ENCODE measurements around the gene DHCR24. TPM values are rescaled to one million over a fixed set of nuclear protein-coding genes. Genes with fewer than 3 reads are reported as not detected.

The DHCR24 gene
- total and polyA plus RNA-seq, 10 donors = 7.0 to 370 (median 218) TPM

GRCh38 chr1:54859700-54860391 lies 27.1 kb downstream of the DHCR24 start:
- no peaks in the 10 kb centered on the region for H3K9me3 ChIP-seq
- H3K36me3 ChIP-seq = peaks cover 0 to 87% (median 7%) of the 10 kb centered on the region in 6 donors
- TF ChIP-seq CTCF (IDR thresholded peaks at IDR 0.05 in 8 of 11, conservative IDR thresholded peaks at IDR 0.05 in 3 of 11) = no peak
- no peak for TF ChIP-seq POLR2A (IDR thresholded peaks at IDR 0.05)
- no peak for TF ChIP-seq POLR2AphosphoS5 (IDR thresholded peaks at IDR 0.05)
- H3K27me3 ChIP-seq (replicated peaks in 1 of 7) = no peaks in the 10 kb centered on the region
- WGBS, 5 donors = 73 to 92% (median 81%) methylated on average over 5 of the region's 5 CpGs
- H3K4me1 ChIP-seq = peaks cover 0 to 22% (median 7%) of the 10 kb centered on the region in 6 donors
- DNase-seq = no peak
- no peak overlapping the region for H3K4me3 ChIP-seq
- H3K27ac ChIP-seq = peak overlapping the region in 3 of 8 donors; percentile 8 to 51 (median 28)
- intact Hi-C loops (cut with DNase I; ENCODE audit: low total_unique reads) = no loop called here

- intact Hi-C loops (cut with DNase I; ENCODE audit: low total_unique reads) = no loop called here
- Histone ChIP-seq H3K27me3 (replicated peaks in 1 of 7) (no peaks in the 10 kb centered on the region), H3K9me3 (no peaks in the 10 kb centered on the region), H3K4me3 (no peak overlapping the region), H3K27ac (no peak overlapping the region), H3K36me3 (peaks cover 0 to 93% (median 12%) of the 10 kb centered on the region in 6 donors), H3K4me1 (peaks cover 0 to 22% (median 7%) of the 10 kb centered on the region in 6 donors)
- TF ChIP-seq POLR2A (IDR thresholded peaks at IDR 0.05) (no peak), POLR2AphosphoS5 (IDR thresholded peaks at IDR 0.05) (peak; percentile 11 to 47 (median 18)), CTCF (IDR thresholded peaks at IDR 0.05 in 8 of 11, conservative IDR thresholded peaks at IDR 0.05 in 3 of 11) (no peak)
- DNase-seq = no peak
- 67 to 87% (median 81%) methylated on average over 9 of the region's 9 CpGs for WGBS, 5 donors
Observed at GRCh38 chr1:54857746-54858561, 29.0 kb downstream of the DHCR24 start.

- 91 to 94% (median 93%) methylated on average over 3 of the region's 3 CpGs for WGBS, 5 donors
- TF ChIP-seq CTCF (IDR thresholded peaks at IDR 0.05 in 8 of 11, conservative IDR thresholded peaks at IDR 0.05 in 3 of 11) (no peak), POLR2AphosphoS5 (IDR thresholded peaks at IDR 0.05) (no peak)
- no peaks in the 10 kb centered on the region for H3K27me3 ChIP-seq (replicated peaks in 1 of 7)
- H3K9me3 ChIP-seq = no peaks in the 10 kb centered on the region
- intact Hi-C loops (cut with DNase I; ENCODE audit: low total_unique reads) = no loop called here
- no peak overlapping the region for H3K4me3 ChIP-seq
- H3K4me1 ChIP-seq = peaks cover 0 to 22% (median 7%) of the 10 kb centered on the region in 6 donors
- no peak overlapping the region for H3K27ac ChIP-seq
- H3K36me3 ChIP-seq = peaks cover 0 to 94% (median 19%) of the 10 kb centered on the region in 6 donors
- no peak for DNase-seq
Observed at GRCh38 chr1:54857141-54857540, 29.9 kb downstream of the DHCR24 start.

Data from spleen (tissue), 11 donors.